Sigmoid colon (tissue), 4 donors: Measurements from ENCODE around the gene DRD1.

ENCODE experiments used
- EP300 ChIP-seq, 4 donors: sonication (generic); formaldehyde crosslinking; IDR thresholded peaks; one replicate each; pipeline ENCODE4 v1.6.1; 2017; ENCODE audit warnings: antibody characterized with exemption in 4 of 4
- POLR2A ChIP-seq, 2 donors: fragments of 450-650 bp; IDR thresholded peaks; one replicate each; pipeline ENCODE4 v1.6.1; 2016; ENCODE audit warnings: antibody characterized with exemption in 2 of 2, mild to moderate bottlenecking in 2 of 2, moderate library complexity in 2 of 2

DNA sequence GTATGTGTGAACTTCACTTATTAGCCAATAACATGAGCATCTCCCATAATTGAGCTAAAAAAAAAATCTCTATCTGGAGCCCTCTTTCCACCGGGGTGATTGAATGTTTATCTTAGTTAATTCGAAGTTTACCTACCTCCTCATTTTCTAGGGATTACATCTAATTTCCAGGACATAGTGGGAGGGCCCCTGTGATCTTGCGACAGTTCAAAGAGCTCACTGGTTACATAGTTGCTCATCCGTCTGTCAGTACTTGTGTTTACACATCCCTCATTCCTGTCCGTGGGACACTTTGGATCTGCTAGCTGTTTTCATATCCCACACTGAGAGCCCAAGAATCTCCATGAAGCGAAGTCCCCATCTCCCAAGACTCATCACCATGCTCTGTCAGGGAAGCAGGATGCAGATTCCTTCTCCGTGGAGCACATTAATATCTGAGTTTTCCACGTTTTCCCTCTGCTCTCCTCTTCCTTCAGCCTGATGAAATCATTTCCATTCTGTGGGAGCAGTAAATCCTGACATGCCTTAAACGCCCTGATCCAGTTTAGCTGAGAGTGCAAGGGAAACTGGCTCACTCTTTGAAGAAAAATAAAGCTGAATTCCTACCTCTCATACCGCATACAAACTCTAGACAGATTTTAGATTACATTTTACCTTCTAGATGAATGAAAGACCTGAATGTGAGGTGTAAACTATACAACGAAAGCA, 24.2 kb upstream of the DRD1 start:
- TF ChIP-seq POLR2A (IDR thresholded peaks at IDR 0.05) (no peak), EP300 (IDR thresholded peaks at IDR 0.05) (no peak)
